Stimulated activated CD8-positive, alpha-beta memory T cell treated with anti-CD3 and anti-CD28 coated beads, Interleukin-15, amount 100 ng/mL, for 1 hour (primary cell): ENCODE measurements around the gene PTOV1.
A peak's percentile ranks its signal among the peaks of the same experiment; 100 is the strongest.

Experiments
- DNase-seq: peaks from one replicate; pipeline ENCODE4 v3.0.0-alpha.2; 2020; ENCODE audit warnings: low read depth

PTOV1 gene

DNA sequence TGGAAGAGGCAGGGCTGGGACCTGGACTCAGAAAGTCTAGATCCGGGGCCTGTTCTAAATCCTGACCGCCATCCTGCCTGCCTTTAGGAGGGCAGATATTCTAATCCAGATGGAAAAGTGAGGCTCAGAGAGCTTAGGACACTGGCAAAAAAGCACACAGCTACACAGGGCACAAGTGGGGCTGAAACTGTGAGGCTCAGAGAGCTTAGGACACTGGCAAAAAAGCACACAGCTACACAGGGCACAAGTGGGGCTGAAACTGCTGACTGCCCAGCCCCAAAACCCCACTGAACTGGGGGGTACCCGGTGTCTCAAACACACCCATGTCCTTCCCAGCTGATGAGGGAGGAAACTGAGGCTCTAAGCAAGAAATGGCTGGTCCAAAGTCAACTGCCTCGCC is 24.2 kb downstream of the PTOV1 start:
- no peak for DNase-seq

DNA sequence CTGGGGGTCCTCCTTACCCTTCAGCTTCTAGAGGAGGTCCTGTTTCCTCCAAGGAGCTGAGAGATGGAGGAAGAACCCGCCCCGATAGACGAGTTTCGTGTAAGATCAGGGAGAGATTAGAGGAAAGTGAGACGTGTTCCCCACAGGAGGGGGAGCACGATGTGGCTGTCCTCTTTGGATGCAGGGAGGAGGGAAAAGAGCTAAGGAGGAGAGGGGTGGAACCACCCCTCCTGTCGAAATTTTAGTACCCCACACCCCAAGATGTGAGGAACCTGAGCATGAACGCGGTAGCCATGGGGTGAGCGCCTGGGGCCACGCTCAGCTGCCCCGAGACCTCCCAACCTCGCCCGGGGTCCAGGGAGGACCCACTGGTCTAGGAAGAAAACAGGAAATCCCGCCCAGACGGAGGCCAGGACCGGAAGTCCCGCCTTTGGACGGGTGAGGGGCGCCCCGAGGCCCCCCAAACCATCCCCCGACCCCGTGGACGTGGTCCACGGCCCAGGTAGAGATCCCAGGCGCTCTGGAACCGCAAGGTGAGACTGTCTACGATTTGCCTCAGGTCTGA is 25.0 kb downstream of the PTOV1 start:
- DNase-seq: peak; percentile 39

DNA sequence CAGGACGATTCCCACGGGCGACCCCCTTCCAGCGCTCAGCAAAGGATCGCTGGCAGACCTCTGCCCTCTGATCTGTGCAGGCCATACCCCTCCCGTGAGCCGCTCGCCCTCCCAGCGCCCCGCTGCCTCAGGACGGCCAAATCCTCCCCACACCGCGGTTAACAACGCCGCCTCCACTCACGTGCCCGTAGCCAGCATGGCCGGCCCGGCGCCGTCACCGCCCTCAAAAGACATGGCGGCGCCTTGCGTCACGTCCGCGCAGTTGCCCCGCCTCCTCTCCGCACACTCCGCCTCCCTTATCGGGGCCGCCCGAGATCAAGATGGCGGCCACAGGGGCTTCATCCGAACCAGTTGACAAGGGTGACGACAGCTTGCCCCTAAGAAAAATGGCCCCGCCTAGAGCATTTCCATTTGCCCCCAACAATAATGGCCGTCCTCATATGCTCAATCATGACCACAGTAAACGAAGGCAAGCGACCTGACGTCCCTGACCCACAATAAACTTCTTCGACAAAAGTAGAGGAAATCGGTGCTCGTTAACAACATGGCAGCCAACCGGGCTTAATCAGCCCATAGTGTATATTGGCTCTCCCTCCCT is 25.6 kb downstream of the PTOV1 start:
- DNase-seq: peak; percentile 95

DNA sequence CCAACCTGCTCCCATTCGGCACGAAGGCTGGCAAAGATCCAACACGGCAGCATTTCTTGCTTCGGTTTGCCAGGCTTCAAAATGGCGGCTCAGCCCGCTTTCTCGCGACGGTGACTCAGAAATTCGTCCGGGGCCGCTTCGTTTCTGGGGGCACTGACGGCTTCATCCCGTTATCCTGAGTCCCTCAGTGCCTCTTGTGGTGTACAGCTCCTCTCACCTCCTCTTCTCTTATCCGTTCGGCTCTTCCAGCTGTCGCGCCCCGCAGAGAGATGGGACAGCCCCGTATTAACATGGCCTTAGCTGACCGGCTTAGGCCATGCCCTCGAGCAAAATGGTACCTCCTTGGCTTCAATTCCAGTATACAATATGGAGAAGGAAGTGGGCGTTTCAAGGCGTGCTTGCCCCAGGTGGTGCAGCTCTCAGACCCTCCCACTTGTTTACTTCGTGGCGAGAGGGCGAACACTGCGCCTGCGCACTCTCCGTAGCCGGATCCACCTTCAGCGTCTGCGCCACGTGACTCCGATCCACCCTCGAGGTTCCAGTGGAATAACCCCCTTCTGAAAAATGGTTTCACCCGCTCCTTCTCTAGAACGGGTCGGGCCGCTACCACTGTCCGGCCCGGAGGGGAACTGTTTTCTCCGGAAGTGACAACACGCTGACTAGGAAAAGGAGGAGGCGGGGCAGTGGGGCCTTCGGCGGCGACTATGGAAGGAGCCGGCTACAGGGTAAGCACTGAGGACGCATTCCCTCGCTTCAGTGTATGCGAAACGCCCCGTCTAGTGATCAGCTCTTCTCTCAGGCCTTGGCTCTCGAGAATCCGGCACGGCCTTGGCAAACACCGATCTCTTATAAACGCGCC is 26.3 kb downstream of the PTOV1 start, which contains the start of the genes AKT1S1 and TBC1D17:
TSS of gene AKT1S1 (minus strand) at position 336 of the 859 bp plus-strand sequence. CDS start 4,060 bp downstream, outside the sequence.
TSS of gene TBC1D17 (plus strand) at position 683 of the 859 bp plus-strand sequence. CDS start at position 705, 22 bp downstream.
- peak; percentile 96 for DNase-seq

DNA sequence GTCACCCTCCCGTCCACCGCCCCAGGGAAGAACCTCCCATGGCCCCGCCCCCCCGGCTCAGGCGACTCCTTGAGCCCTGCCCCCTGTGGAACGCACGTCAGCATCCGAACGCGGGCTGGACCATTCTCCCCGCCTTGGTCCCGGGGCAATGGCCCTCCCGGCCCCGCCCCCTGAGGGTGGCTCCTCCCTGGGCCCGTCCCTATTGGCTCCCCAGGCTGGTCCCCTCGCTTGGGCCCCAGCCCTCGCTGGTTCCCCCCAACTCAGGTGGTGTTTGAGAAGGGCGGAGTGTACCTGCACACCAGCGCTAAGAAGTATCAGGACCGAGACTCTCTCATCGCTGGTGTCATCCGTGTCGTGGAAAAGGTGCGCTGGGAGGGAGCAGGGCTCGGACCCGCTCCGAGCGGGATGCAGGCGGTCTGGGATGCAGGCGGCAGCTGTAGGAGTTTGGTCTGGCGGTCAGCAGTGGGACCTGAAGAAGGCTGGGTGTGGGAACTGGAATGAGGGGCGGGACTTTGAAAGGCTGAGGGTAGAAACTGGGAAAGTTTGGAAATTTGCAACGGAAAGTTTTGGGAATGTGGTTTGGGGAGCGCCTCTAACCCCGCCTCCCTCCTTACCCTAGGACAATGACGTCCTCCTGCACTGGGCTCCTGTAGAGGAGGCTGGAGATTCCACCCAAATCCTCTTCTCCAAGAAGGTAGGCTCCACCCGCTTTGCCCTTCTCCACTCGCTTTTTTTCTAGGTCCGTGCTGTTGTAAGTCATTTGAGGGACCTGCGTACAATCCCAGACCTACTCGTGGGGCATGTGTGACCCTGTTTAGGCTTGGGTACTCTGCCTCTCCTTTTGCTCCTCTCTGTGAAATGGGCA is 27.2 kb downstream of the PTOV1 start:
- DNase-seq: peak; percentile 93

DNA sequence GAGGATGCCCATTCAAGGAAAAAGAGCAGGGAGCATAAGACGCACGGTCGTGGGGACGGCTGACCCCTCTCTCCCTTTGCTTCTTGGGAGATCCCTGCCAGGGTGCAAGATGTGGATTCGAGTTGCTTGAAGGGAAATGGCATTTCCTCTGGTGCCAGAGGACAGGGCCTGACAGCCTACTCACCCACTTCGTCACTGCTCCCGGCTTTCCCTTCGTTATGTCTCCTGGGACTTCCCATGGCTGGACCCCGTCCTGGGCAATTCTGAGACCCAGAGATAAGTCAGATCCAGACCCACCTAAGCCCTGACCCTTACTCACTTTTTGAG is 27.7 kb downstream of the PTOV1 start:
- no peak for DNase-seq

DNA sequence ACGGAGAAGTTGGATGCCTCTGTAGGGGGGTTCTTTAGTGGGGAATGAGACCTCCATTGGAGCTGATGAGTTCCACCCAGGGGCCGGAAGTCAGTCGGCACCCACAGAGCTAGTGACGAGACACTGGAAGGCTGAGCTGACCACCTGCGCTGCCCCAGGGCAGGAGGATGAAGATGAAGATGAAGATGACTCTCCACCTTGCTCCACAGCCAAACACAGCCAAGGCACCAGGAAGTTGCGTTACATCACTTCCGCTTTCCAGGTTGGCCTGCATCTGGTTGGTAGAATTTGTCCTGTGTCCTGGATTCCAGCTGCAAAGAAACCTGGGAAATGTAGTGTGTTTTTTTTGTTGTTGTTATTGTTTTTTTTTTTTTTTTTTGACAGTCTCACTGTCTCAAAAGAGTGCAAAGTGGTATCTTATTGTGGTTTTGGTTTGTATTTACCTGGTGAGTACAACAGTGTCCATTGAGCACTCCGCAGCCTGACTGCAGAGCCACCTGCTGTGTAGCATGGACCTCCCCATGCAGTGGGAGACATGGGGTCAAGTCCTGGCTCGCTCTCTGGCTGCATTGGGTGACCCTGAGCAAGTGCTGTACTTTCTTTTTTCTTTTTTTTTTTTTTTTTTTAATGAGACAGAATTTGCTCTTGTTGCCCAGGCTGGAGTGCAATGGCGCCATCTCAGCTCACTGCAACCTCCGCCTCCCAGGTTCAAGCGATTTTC is 28.4 kb downstream of the PTOV1 start:
- no peak for DNase-seq

DNA sequence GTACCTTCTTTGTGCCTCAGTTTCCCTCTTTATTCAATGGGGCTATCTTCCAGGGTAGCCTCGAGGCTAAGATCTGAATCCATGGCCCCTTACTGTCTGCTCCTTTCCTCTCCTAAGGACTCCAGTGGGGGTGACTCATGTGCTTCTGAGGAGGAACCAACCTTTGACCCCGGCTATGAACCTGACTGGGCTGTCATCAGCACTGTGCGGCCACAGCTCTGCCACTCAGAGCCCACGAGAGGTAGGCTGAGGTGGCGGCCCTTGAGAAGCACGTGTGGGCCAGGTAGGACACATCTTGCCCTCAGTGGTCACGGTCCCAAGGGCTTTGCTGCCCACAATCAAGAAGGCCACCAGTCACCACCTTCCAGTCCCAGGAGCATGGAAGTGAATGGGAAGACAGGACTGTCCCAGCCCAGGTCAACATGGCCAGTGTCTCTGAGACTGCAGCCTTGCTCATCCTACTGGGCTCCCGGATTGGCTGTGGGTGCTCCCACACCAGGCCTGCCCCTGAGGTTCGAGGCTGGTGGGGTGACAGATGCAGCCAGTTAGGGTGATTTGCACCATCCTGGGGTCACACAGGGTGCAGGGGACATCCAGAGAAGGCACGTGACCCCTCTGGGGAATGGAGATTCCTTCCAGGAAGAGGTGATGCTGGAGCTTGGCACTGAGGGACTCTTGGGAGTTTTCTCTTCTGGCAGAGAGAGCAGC is 29.4 kb downstream of the PTOV1 start:
- DNase-seq: no peak

DNA sequence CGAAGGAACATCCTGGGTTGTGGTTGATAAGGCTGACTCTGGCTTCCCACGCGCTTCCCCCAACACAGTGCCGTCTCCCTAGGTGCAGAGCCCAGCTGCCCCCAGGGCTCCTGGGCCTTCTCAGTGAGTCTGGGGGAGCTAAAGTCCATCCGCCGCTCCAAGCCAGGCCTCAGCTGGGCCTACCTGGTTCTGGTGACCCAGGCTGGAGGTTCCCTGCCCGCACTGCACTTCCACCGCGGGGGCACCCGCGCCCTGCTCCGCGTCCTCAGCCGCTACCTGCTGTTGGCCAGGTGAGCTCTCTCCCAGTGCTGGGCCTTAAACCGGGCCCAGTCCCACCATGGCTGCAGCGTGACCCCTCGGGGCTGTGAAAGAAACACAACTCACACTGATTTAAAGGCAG is 30.2 kb downstream of the PTOV1 start:
- DNase-seq: no peak

DNA sequence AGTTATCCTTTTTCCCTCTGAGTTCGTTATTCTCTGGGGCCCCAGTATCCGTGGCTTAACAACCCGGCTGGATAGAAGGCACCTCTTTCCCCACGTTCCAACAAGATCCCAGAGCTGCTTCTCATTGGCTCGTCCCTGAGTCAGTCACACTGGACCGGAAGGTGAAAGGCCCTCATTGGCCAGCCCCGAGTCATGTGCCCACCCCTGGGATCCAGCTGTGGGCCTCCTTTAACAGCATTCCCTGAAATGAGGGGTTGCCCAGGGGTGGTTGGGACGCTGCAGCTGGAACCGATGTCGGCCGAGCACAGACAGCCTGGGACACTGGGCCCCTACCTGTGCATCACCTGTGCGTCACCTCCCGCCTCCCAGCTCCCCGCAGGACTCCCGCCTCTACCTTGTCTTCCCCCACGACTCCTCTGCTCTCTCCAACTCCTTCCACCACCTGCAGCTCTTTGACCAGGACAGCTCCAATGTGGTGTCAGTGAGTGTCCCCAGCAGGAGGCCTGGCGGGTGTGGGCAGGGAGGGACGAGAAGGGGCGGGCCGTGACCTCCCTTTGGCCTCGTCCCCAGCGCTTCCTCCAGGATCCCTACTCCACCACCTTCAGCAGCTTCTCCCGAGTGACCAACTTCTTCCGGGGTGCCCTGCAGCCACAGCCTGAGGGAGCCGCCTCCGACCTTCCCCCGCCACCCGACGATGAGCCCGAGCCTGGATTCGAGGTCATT is 30.9 kb downstream of the PTOV1 start:
- no peak for DNase-seq

DNA sequence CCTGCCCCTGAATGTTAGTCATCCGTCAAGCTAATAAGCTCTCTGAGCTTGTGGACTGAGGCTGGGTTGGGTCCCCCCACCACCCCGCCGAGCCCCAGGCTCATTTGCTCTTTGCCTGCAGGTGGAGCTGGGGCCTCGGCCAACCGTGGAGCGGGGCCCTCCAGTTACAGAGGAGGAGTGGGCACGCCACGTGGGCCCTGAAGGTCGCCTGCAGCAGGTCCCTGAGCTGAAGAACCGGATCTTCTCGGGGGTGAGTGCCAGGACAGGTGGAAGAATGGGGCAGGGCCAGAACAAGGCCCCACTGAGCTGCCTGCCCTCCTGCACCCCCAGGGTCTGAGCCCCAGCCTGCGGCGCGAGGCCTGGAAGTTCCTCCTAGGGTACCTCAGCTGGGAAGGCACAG is 31.7 kb downstream of the PTOV1 start:
- no peak for DNase-seq

DNA sequence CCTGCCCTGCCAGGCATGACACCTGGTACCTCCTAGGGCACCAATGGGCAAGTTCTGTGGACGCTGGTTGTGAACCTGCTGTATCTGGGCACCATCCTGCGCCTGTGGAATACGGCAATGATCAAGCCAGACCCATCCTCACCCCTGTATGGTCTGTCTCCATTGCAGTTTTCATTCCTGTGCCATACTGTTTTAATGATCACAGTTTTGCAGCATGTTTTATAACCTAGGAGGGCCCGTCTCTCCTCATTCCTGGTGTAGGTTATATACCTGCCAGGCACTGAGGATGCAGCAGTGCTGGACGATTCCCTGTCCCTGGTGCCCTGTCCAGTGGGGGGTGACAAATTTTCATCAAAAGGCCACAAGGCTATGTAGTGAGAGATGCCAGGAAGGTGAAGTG is 32.1 kb downstream of the PTOV1 start:
- DNase-seq: no peak

DNA sequence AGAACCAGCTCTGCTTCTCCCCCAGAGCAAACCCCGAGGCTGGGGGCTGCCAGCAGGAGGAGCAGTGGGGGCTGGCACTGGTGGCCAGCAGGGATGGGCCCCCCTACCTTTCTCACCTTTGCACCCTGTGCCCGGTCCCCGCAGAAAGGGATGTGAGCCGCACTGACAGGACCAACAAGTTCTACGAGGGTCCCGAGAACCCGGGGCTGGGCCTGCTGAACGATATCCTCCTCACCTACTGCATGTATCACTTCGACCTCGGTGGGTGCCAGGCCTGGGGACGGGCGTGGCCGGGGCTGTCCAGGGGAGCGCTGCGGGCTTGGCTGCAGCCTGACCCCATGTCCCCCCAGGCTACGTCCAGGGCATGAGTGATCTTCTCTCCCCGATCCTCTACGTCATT is 33.1 kb downstream of the PTOV1 start:
- DNase-seq: no peak

DNA sequence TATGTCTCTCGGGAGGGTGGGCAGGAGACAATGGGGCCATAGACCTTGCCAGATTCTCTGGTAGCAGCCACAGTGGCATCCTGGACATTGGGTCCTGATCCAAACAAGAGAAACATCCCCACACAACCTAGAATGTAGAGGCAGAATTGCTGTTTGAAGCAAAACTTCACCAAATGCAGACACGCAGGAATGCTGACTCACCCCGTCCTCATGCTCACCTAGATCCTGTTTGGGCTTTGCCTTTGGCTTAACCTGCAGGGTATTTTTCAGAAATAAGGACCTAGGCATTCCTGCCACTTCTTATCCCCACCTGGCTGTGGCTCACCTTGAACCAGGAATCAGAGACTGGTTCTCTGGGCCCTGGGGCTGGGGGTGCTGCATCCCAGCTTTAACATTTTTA is 33.8 kb downstream of the PTOV1 start:
- no peak for DNase-seq

DNA sequence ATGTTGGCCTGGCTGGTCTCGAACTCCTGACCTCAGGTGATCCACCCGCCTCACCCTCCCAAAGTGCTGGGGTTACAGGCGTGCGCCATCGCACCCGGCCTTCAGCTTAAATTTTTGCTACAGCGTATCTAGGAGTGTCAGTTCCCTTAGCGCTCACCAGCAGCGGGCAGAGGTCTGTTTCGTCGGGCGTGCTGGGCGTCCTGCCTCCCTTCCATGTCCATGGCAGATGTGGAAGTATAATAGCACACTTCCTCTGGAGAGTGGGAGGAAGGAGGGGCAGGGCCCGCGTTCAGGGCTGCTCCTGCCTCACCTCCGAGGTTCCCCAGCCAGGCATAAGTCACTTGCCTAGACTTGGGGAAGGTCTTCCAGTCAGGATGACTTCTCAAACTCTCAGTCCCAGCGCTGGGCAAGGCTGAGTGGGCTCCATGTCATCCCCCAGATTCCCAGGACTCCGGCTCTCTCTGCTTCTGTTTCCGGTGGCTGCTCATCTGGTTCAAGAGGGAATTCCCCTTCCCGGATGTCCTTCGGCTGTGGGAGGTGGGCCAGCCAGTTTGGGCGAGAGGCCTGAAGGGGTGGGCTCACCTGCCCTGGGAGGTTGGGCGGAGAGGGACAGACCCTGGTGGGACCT is 36.2 kb downstream of the PTOV1 start:
- no peak for DNase-seq

DNA sequence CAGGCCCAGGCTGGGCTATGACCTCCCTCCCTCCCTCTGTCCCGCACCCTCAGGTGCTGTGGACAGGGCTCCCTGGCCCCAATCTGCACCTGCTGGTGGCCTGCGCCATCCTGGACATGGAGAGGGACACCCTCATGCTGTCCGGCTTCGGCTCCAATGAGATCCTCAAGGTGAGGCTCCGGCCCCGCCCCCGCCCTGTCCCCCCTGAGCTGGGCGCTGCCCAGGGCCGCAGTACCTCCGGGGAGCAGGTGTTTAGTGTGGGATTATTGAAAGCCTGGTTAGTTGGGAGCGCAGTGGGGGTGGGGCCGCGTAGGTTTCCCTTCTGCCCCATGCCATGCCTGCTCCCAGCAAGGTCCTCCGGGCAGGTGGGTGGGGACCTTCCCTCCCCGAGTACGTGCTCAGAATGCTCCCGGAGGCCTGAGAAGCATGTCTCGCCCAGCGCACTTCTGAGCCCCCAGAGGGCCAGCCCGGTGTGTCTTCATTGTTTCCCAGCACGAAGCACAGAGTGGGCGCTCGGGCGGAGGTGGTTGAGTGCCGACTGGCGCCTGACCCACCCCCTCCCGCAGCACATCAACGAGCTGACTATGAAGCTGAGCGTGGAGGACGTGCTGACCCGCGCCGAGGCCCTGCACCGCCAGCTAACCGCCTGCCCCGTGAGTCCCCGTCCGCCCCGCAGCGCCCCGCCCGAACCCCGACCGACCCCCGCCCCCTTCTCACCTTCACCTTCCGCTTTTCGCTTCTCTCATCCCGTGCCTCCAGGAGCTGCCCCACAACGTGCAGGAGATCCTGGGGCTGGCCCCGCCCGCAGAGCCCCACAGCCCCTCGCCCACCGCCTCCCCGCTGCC is 36.9 kb downstream of the PTOV1 start:
- no peak for DNase-seq

DNA sequence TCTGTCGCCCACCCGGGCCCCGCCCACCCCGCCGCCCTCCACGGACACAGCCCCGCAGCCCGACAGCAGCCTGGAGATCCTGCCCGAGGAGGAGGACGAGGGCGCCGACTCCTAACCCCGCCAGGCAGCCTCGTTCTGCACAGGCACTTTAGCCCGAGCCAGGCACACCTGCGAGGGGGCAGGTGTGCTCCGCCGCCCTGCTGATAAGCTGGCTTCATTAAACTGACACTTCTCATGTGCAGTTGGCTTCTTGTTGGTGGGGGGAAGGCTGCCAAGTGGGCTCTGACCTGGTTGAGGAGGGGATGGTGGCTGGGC is 37.5 kb downstream of the PTOV1 start:
- no peak for DNase-seq

DNA sequence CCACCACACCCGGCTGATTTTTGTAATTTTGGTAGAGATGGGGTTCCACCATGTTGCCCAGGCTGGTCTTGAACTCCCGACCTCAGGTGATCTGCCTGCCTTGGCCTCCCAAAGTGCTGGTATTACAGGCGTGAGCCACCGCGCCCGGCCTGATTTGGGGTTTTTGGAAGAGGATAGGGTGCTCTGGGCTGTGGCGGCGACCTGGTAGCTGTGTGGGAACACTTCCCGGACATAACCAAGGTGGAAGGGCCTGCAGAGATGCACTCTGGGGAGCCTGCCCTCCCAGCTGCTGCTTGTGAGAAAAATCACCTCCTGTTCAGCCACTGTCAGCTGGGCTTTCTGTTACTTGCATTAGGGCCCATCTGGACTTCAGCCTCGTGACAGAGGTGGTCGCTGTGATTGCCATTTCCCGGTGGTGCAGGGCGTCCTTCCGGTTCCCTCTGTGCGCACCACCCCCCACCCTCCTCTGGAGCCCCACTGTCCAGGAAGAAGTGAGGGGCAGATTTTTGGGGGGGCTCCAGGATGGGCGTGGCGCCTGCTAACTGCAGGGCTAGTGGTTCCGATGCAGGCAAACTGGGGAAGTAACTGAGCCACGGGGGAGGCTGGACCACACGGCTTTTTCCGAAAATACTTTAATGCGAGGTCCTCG is 38.2 kb downstream of the PTOV1 start:
- no peak for DNase-seq
